Rectal smooth muscle tissue (tissue), 1 donor: ENCODE data around the gene ARMC7.
"Not testable (repeated sequence)": the region's sequence is repeated elsewhere in the genome, so short reads cannot be mapped to it uniquely, and the experiment has no call there.

Source experiments
- H3K27ac ChIP-seq: one replicate; pipeline ENCODE4 v1.7.0; 2013; ENCODE audit warnings: low read depth, low read length, inconsistent platforms
- H3K27me3 ChIP-seq: one replicate; pipeline ENCODE4 v1.7.0; 2013; ENCODE audit warnings: low read length; ENCODE audit not compliant: control insufficient read depth, insufficient read depth
- H3K36me3 ChIP-seq: one replicate; pipeline ENCODE4 v1.7.0; 2013; ENCODE audit warnings: low read length; ENCODE audit not compliant: control insufficient read depth, insufficient read depth
- H3K4me1 ChIP-seq: one replicate; pipeline ENCODE4 v1.7.0; 2013; ENCODE audit warnings: low read length; ENCODE audit not compliant: control insufficient read depth, insufficient read depth
- H3K4me3 ChIP-seq: one replicate; pipeline ENCODE4 v1.7.0; 2013; ENCODE audit warnings: low read length
- H3K9ac ChIP-seq: one replicate; pipeline ENCODE4 v1.7.0; 2013; ENCODE audit warnings: low read length

ARMC7 gene

GRCh38 chr17:75130059-75130631, 20.4 kb downstream of the ARMC7 start:
- peak overlapping the region; percentile 60 for H3K4me3 ChIP-seq

GRCh38 chr17:75130632-75131277, 21.0 kb downstream of the ARMC7 start:
- peaks cover 6% of the 10 kb centered on the region for H3K36me3 ChIP-seq
- H3K4me3 ChIP-seq: peak overlapping the region; percentile 60
- peak overlapping the region; percentile 71 for H3K27ac ChIP-seq
- H3K9ac ChIP-seq: peak overlapping the region; percentile 70
- H3K27me3 ChIP-seq: no peaks in the 10 kb centered on the region
- no peaks in the 10 kb centered on the region for H3K4me1 ChIP-seq

More at GRCh38 chr17:75130059-75130631, 20.4 kb downstream of the ARMC7 start:
- H3K27ac ChIP-seq: peak overlapping the region; percentile 71
- no peak overlapping the region for H3K9ac ChIP-seq
- no peaks in the 10 kb centered on the region for H3K27me3 ChIP-seq
- H3K4me1 ChIP-seq: no peaks in the 10 kb centered on the region
- peaks cover 8% of the 10 kb centered on the region for H3K36me3 ChIP-seq

GRCh38 chr17:75131278-75132017, 21.7 kb downstream of the ARMC7 start, which contains the start of gene NT5C:
TSS of gene NT5C (minus strand) at chr17:75131742. CDS start at chr17:75131707, 35 bp downstream.
- H3K4me1 ChIP-seq: no peaks in the 10 kb centered on the region

GRCh38 chr17:75132018-75133000, 22.5 kb downstream of the ARMC7 start:
- peak overlapping the region; percentile 60 for H3K4me3 ChIP-seq
- peak overlapping the region; percentile 71 for H3K27ac ChIP-seq
- H3K9ac ChIP-seq: peak overlapping the region; percentile 35
- not testable (repeated sequence) for H3K4me1 ChIP-seq, H3K27me3 ChIP-seq, H3K36me3 ChIP-seq

More at GRCh38 chr17:75131278-75132017, 21.7 kb downstream of the ARMC7 start, which contains the start of gene NT5C:
- Histone ChIP-seq H3K27me3 (no peaks in the 10 kb centered on the region), H3K27ac (peak within 1 kb of the TSS; percentile 71), H3K4me3 (peak within 1 kb of the TSS; percentile 60), H3K9ac (peak within 1 kb of the TSS; percentile 70), H3K36me3 (peaks cover 6% of the 10 kb centered on the region)

GRCh38 chr17:75133001-75133400, 23.2 kb downstream of the ARMC7 start:
- no peak overlapping the region for H3K4me3 ChIP-seq
- H3K9ac ChIP-seq: no peak overlapping the region
- H3K27me3 ChIP-seq: no peaks in the 10 kb centered on the region
- no peak overlapping the region for H3K27ac ChIP-seq
- peaks cover 6% of the 10 kb centered on the region for H3K36me3 ChIP-seq
- no peaks in the 10 kb centered on the region for H3K4me1 ChIP-seq

- not testable (repeated sequence) for H3K36me3 ChIP-seq, H3K9ac ChIP-seq, H3K4me3 ChIP-seq, H3K27ac ChIP-seq, H3K4me1 ChIP-seq, H3K27me3 ChIP-seq
These were observed 24.0 kb downstream of the ARMC7 start for GRCh38 chr17:75133607-75134347.

GRCh38 chr17:75135452-75135851, 25.7 kb downstream of the ARMC7 start:
- H3K27ac ChIP-seq: no peak overlapping the region
- H3K27me3 ChIP-seq: no peaks in the 10 kb centered on the region
- no peak overlapping the region for H3K4me3 ChIP-seq
- no peak overlapping the region for H3K9ac ChIP-seq
- H3K4me1 ChIP-seq: no peaks in the 10 kb centered on the region
- no peaks in the 10 kb centered on the region for H3K36me3 ChIP-seq

GRCh38 chr17:75135946-75136345, 26.2 kb downstream of the ARMC7 start:
- H3K27ac ChIP-seq: no peak overlapping the region
- H3K36me3 ChIP-seq: no peaks in the 10 kb centered on the region
- no peaks in the 10 kb centered on the region for H3K27me3 ChIP-seq
- no peak overlapping the region for H3K4me3 ChIP-seq
- no peaks in the 10 kb centered on the region for H3K4me1 ChIP-seq
- no peak overlapping the region for H3K9ac ChIP-seq

GRCh38 chr17:75137762-75138161, 28.0 kb downstream of the ARMC7 start:
- H3K9ac ChIP-seq, H3K4me3 ChIP-seq, H3K4me1 ChIP-seq, H3K27ac ChIP-seq, H3K27me3 ChIP-seq, H3K36me3 ChIP-seq: not testable (repeated sequence)

GRCh38 chr17:75138519-75138918, 28.8 kb downstream of the ARMC7 start:
- H3K27me3 ChIP-seq: no peaks in the 10 kb centered on the region
- H3K4me1 ChIP-seq: no peaks in the 10 kb centered on the region
- no peak overlapping the region for H3K9ac ChIP-seq
- no peaks in the 10 kb centered on the region for H3K36me3 ChIP-seq
- H3K4me3 ChIP-seq: no peak overlapping the region
- no peak overlapping the region for H3K27ac ChIP-seq

GRCh38 chr17:75142236-75142971, 32.6 kb downstream of the ARMC7 start:
- Histone ChIP-seq H3K27me3 (no peaks in the 10 kb centered on the region), H3K4me1 (no peaks in the 10 kb centered on the region), H3K9ac (no peak overlapping the region), H3K4me3 (no peak overlapping the region), H3K27ac (no peak overlapping the region), H3K36me3 (peaks cover 14% of the 10 kb centered on the region)
